ENCODE data around the gene SEC11A.

GRCh38 chr15:84631706-84632272 lies 84.2 kb downstream of the SEC11A start:
- TF ChIP-seq ZFX (IDR thresholded peaks at IDR 0.05) (no peak), CTCF (conservative IDR thresholded peaks at IDR 0.05) (no peak)

Data from C4-2B (cell line).